ENCODE data around the gene ARMH4. TPM values are rescaled to one million over a fixed set of nuclear protein-coding genes. Genes with fewer than 3 reads are reported as not detected.

ARMH4 gene
- polyA plus RNA-seq, 2 donors, result 0.22 to 0.54 TPM

- H3K27ac ChIP-seq (ENCODE audit: low read depth in 2 of 2, low read length in 1 of 2), result no peak overlapping the region
- H3K9me3 ChIP-seq (ENCODE audit: control insufficient read depth in 2 of 2, insufficient read depth in 1 of 2, low read depth in 1 of 2, low read length in 1 of 2), result no peaks in the 10 kb centered on the region
- WGBS, 2 donors, result 21 to 27% methylated on average over 4 of the region's 4 CpGs
- no peak overlapping the region for H3K4me3 ChIP-seq (ENCODE audit: low read depth in 1 of 2, low read length in 2 of 2)
- no peaks in the 10 kb centered on the region for H3K36me3 ChIP-seq (ENCODE audit: control insufficient read depth in 2 of 2, insufficient read depth in 2 of 2, low read length in 1 of 2)
- no peaks in the 10 kb centered on the region for H3K4me1 ChIP-seq (ENCODE audit: control insufficient read depth in 2 of 2, insufficient read depth in 2 of 2, low read length in 1 of 2)
- H3K27me3 ChIP-seq (ENCODE audit: control insufficient read depth in 1 of 2, insufficient read depth in 2 of 2, low read length in 2 of 2), result no peaks in the 10 kb centered on the region
Measured at GRCh38 chr14:58107947-58108552, 44.0 kb downstream of the ARMH4 start.

GRCh38 chr14:58107041-58107440 is 45.0 kb downstream of the ARMH4 start:
- H3K27me3 ChIP-seq (ENCODE audit: control insufficient read depth in 1 of 2, insufficient read depth in 2 of 2, low read length in 2 of 2), result no peaks in the 10 kb centered on the region
- no peaks in the 10 kb centered on the region for H3K36me3 ChIP-seq (ENCODE audit: control insufficient read depth in 2 of 2, insufficient read depth in 2 of 2, low read length in 1 of 2)
- H3K27ac ChIP-seq (ENCODE audit: low read depth in 2 of 2, low read length in 1 of 2), result no peak overlapping the region
- H3K4me3 ChIP-seq (ENCODE audit: low read depth in 1 of 2, low read length in 2 of 2), result no peak overlapping the region
- 41 to 50% methylated on average over 1 of the region's 1 CpG for WGBS, 2 donors
- no peaks in the 10 kb centered on the region for H3K9me3 ChIP-seq (ENCODE audit: control insufficient read depth in 2 of 2, insufficient read depth in 1 of 2, low read depth in 1 of 2, low read length in 1 of 2)
- H3K4me1 ChIP-seq (ENCODE audit: control insufficient read depth in 2 of 2, insufficient read depth in 2 of 2, low read length in 1 of 2), result no peaks in the 10 kb centered on the region

GRCh38 chr14:58106446-58106845 is 45.6 kb downstream of the ARMH4 start:
- 14 to 29% methylated on average over 4 of the region's 4 CpGs for whole genome bisulfite sequencing, 2 donors
- no peak overlapping the region for H3K27ac ChIP-seq (ENCODE audit: low read depth in 2 of 2, low read length in 1 of 2)
- no peaks in the 10 kb centered on the region for H3K9me3 ChIP-seq (ENCODE audit: control insufficient read depth in 2 of 2, insufficient read depth in 1 of 2, low read depth in 1 of 2, low read length in 1 of 2)
- no peaks in the 10 kb centered on the region for H3K4me1 ChIP-seq (ENCODE audit: control insufficient read depth in 2 of 2, insufficient read depth in 2 of 2, low read length in 1 of 2)
- no peaks in the 10 kb centered on the region for H3K36me3 ChIP-seq (ENCODE audit: control insufficient read depth in 2 of 2, insufficient read depth in 2 of 2, low read length in 1 of 2)
- no peak overlapping the region for H3K4me3 ChIP-seq (ENCODE audit: low read depth in 1 of 2, low read length in 2 of 2)
- no peaks in the 10 kb centered on the region for H3K27me3 ChIP-seq (ENCODE audit: control insufficient read depth in 1 of 2, insufficient read depth in 2 of 2, low read length in 2 of 2)

GRCh38 chr14:58104808-58105207 is 47.2 kb downstream of the ARMH4 start:
- WGBS, 2 donors, result 22 to 28% methylated on average over 2 of the region's 2 CpGs
- Histone ChIP-seq H3K4me1 (ENCODE audit: control insufficient read depth in 2 of 2, insufficient read depth in 2 of 2, low read length in 1 of 2) (no peaks in the 10 kb centered on the region), H3K27me3 (ENCODE audit: control insufficient read depth in 1 of 2, insufficient read depth in 2 of 2, low read length in 2 of 2) (no peaks in the 10 kb centered on the region), H3K4me3 (ENCODE audit: low read depth in 1 of 2, low read length in 2 of 2) (no peak overlapping the region), H3K27ac (ENCODE audit: low read depth in 2 of 2, low read length in 1 of 2) (no peak overlapping the region), H3K9me3 (ENCODE audit: control insufficient read depth in 2 of 2, insufficient read depth in 1 of 2, low read depth in 1 of 2, low read length in 1 of 2) (no peaks in the 10 kb centered on the region), H3K36me3 (ENCODE audit: control insufficient read depth in 2 of 2, insufficient read depth in 2 of 2, low read length in 1 of 2) (no peaks in the 10 kb centered on the region)

GRCh38 chr14:58100735-58101368 is 51.2 kb downstream of the ARMH4 start:
- Histone ChIP-seq H3K4me1 (ENCODE audit: control insufficient read depth in 2 of 2, insufficient read depth in 2 of 2, low read length in 1 of 2) (no peaks in the 10 kb centered on the region), H3K36me3 (ENCODE audit: control insufficient read depth in 2 of 2, insufficient read depth in 2 of 2, low read length in 1 of 2) (no peaks in the 10 kb centered on the region), H3K9me3 (ENCODE audit: control insufficient read depth in 2 of 2, insufficient read depth in 1 of 2, low read depth in 1 of 2, low read length in 1 of 2) (no peaks in the 10 kb centered on the region), H3K27ac (ENCODE audit: low read depth in 2 of 2, low read length in 1 of 2) (no peak overlapping the region), H3K27me3 (ENCODE audit: control insufficient read depth in 1 of 2, insufficient read depth in 2 of 2, low read length in 2 of 2) (no peaks in the 10 kb centered on the region), H3K4me3 (ENCODE audit: low read depth in 1 of 2, low read length in 2 of 2) (no peak overlapping the region)
- 92 to 98% methylated on average over 4 of the region's 4 CpGs for WGBS, 2 donors

- Histone ChIP-seq H3K9me3 (ENCODE audit: control insufficient read depth in 2 of 2, insufficient read depth in 1 of 2, low read depth in 1 of 2, low read length in 1 of 2) (no peaks in the 10 kb centered on the region), H3K4me1 (ENCODE audit: control insufficient read depth in 2 of 2, insufficient read depth in 2 of 2, low read length in 1 of 2) (no peaks in the 10 kb centered on the region), H3K36me3 (ENCODE audit: control insufficient read depth in 2 of 2, insufficient read depth in 2 of 2, low read length in 1 of 2) (no peaks in the 10 kb centered on the region), H3K4me3 (ENCODE audit: low read depth in 1 of 2, low read length in 2 of 2) (no peak overlapping the region), H3K27ac (ENCODE audit: low read depth in 2 of 2, low read length in 1 of 2) (no peak overlapping the region), H3K27me3 (ENCODE audit: control insufficient read depth in 1 of 2, insufficient read depth in 2 of 2, low read length in 2 of 2) (no peaks in the 10 kb centered on the region)
- WGBS, 2 donors, result 89 to 95% methylated on average over 5 of the region's 5 CpGs
Measured at GRCh38 chr14:58099682-58100081, 52.3 kb downstream of the ARMH4 start.

- WGBS, 2 donors, result 13 to 17% methylated on average over 1 of the region's 1 CpG
- H3K27me3 ChIP-seq (ENCODE audit: control insufficient read depth in 1 of 2, insufficient read depth in 2 of 2, low read length in 2 of 2), result no peaks in the 10 kb centered on the region
- H3K36me3 ChIP-seq (ENCODE audit: control insufficient read depth in 2 of 2, insufficient read depth in 2 of 2, low read length in 1 of 2), result no peaks in the 10 kb centered on the region
- H3K4me1 ChIP-seq (ENCODE audit: control insufficient read depth in 2 of 2, insufficient read depth in 2 of 2, low read length in 1 of 2), result no peaks in the 10 kb centered on the region
- no peaks in the 10 kb centered on the region for H3K9me3 ChIP-seq (ENCODE audit: control insufficient read depth in 2 of 2, insufficient read depth in 1 of 2, low read depth in 1 of 2, low read length in 1 of 2)
- H3K27ac ChIP-seq (ENCODE audit: low read depth in 2 of 2, low read length in 1 of 2), result no peak overlapping the region
- no peak overlapping the region for H3K4me3 ChIP-seq (ENCODE audit: low read depth in 1 of 2, low read length in 2 of 2)
Measured at GRCh38 chr14:58098507-58098906, 53.5 kb downstream of the ARMH4 start.

GRCh38 chr14:58096731-58097130 is 55.3 kb downstream of the ARMH4 start:
- Histone ChIP-seq H3K27ac (ENCODE audit: low read depth in 2 of 2, low read length in 1 of 2) (no peak overlapping the region), H3K4me3 (ENCODE audit: low read depth in 1 of 2, low read length in 2 of 2) (no peak overlapping the region), H3K9me3 (ENCODE audit: control insufficient read depth in 2 of 2, insufficient read depth in 1 of 2, low read depth in 1 of 2, low read length in 1 of 2) (no peaks in the 10 kb centered on the region), H3K4me1 (ENCODE audit: control insufficient read depth in 2 of 2, insufficient read depth in 2 of 2, low read length in 1 of 2) (no peaks in the 10 kb centered on the region), H3K36me3 (ENCODE audit: control insufficient read depth in 2 of 2, insufficient read depth in 2 of 2, low read length in 1 of 2) (no peaks in the 10 kb centered on the region), H3K27me3 (ENCODE audit: control insufficient read depth in 1 of 2, insufficient read depth in 2 of 2, low read length in 2 of 2) (no peaks in the 10 kb centered on the region)
- 65 to 77% methylated on average over 2 of the region's 2 CpGs for WGBS, 2 donors

GRCh38 chr14:58091883-58092630 is 60.0 kb downstream of the ARMH4 start:
- Histone ChIP-seq H3K36me3 (ENCODE audit: control insufficient read depth in 2 of 2, insufficient read depth in 2 of 2, low read length in 1 of 2) (no peaks in the 10 kb centered on the region), H3K27ac (ENCODE audit: low read depth in 2 of 2, low read length in 1 of 2) (no peak overlapping the region), H3K4me3 (ENCODE audit: low read depth in 1 of 2, low read length in 2 of 2) (no peak overlapping the region), H3K27me3 (ENCODE audit: control insufficient read depth in 1 of 2, insufficient read depth in 2 of 2, low read length in 2 of 2) (no peaks in the 10 kb centered on the region), H3K4me1 (ENCODE audit: control insufficient read depth in 2 of 2, insufficient read depth in 2 of 2, low read length in 1 of 2) (no peaks in the 10 kb centered on the region), H3K9me3 (ENCODE audit: control insufficient read depth in 2 of 2, insufficient read depth in 1 of 2, low read depth in 1 of 2, low read length in 1 of 2) (no peaks in the 10 kb centered on the region)
- 83 to 90% methylated on average over 5 of the region's 5 CpGs for WGBS, 2 donors
